H1 (cell line): ENCODE results near the gene RCAN2.

Source experiments
- CHD2 ChIP-seq: IDR thresholded peaks from 2 replicates; pipeline ENCODE4 v1.6.1; 2012; ENCODE audit warnings: low read length, improper control_type of control experiment
- HDAC6 ChIP-seq: IDR thresholded peaks from one replicate; pipeline ENCODE4 v1.7.1; 2012; ENCODE audit warnings: low read depth, mild to moderate bottlenecking, inconsistent platforms, low read length, moderate library complexity
- JUN ChIP-seq: IDR thresholded peaks from 2 replicates; pipeline ENCODE4 v1.6.1; 2011; ENCODE audit warnings: low read depth, mild to moderate bottlenecking, improper control_type of control experiment, low read length
- KDM1A ChIP-seq: fragments of 200-600, 300-600 bp; sonication (generic); IDR thresholded peaks from 2 replicates; pipeline ENCODE4 v1.7.1; 2016; ENCODE audit warnings: mild to moderate bottlenecking, low read length, borderline replicate concordance
- RFX5 ChIP-seq: IDR thresholded peaks from 2 replicates; pipeline ENCODE4 v1.6.1; 2011; ENCODE audit warnings: low read depth, low read length, improper control_type of control experiment, borderline replicate concordance
- SP1 ChIP-seq: IDR thresholded peaks from 2 replicates; pipeline ENCODE4 v1.6.1; 2011; ENCODE audit warnings: low read depth, low read length
- USF2 ChIP-seq: IDR thresholded peaks from 2 replicates; pipeline ENCODE4 v1.6.1; 2011; ENCODE audit warnings: low read length, improper control_type of control experiment
- ZNF274 ChIP-seq: IDR thresholded peaks from 2 replicates; pipeline ENCODE4 v1.7.0; 2012; ENCODE audit warnings: low read length, borderline replicate concordance; ENCODE audit errors: extremely low read depth
- TF ChIP-seq, protein P1 (sequence below), 3 experiments: IDR thresholded peaks; 1 replicate in 2 of 3; 2 replicates in 1 of 3; pipeline versions ENCODE4 v1.5.1 to v1.6.1; 2011; ENCODE audit warnings: low read length in 3 of 3, mild to moderate bottlenecking in 3 of 3, inconsistent platforms in 2 of 3, low read depth in 1 of 3, moderate library complexity in 1 of 3; ENCODE audit not compliant: insufficient read depth in 1 of 3; ENCODE audit errors: control extremely low read depth in 1 of 3
- TF ChIP-seq, protein P2 (sequence below): IDR thresholded peaks from 2 replicates; pipeline ENCODE4 v1.6.1; 2011; ENCODE audit warnings: low read depth, mild to moderate bottlenecking, low read length; ENCODE audit not compliant: insufficient read depth

DNA sequence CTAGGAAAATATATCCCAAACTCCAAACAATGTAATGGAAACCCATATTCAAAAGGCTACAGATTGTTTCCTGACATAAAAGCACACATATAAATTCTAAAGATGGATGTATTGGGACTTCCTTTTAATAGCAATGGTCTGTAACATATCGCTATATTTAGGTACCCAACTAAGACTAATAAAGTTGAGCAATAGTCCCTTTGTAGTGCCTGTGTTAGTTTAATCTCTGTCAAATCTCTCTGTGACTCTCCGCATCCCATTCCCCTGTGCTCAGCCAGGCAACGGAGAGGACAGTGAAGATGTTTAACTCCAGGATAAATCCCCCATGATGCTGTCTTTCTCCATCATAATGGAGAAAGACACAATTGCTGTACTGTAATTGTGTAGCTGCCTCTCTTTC, 19.0 kb downstream of the RCAN2 start:
- TF ChIP-seq, protein P1, sequence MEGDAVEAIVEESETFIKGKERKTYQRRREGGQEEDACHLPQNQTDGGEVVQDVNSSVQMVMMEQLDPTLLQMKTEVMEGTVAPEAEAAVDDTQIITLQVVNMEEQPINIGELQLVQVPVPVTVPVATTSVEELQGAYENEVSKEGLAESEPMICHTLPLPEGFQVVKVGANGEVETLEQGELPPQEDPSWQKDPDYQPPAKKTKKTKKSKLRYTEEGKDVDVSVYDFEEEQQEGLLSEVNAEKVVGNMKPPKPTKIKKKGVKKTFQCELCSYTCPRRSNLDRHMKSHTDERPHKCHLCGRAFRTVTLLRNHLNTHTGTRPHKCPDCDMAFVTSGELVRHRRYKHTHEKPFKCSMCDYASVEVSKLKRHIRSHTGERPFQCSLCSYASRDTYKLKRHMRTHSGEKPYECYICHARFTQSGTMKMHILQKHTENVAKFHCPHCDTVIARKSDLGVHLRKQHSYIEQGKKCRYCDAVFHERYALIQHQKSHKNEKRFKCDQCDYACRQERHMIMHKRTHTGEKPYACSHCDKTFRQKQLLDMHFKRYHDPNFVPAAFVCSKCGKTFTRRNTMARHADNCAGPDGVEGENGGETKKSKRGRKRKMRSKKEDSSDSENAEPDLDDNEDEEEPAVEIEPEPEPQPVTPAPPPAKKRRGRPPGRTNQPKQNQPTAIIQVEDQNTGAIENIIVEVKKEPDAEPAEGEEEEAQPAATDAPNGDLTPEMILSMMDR (IDR thresholded peaks at IDR 0.05; ENCODE audit: control extremely low read depth in 1 of 3, insufficient read depth in 1 of 3, low read depth in 1 of 3, low read length in 3 of 3) = no peak
- TF ChIP-seq SP1 (no peak), ZNF274 (no peak), JUN (no peak), USF2 (no peak), CHD2 (no peak), RFX5 (no peak), HDAC6 (no peak), KDM1A (no peak)
- TF ChIP-seq, protein P2, sequence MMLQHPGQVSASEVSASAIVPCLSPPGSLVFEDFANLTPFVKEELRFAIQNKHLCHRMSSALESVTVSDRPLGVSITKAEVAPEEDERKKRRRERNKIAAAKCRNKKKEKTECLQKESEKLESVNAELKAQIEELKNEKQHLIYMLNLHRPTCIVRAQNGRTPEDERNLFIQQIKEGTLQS = no peak
